SH-SY5Y (cell line): Measurements from ENCODE around the gene VOPP1.

Experiments used
- GATA2 ChIP-seq: IDR thresholded peaks from 2 replicates; pipeline ENCODE4 v1.6.1; 2011; ENCODE audit warnings: mild to moderate bottlenecking, low read depth, low read length
- GATA3 ChIP-seq: IDR thresholded peaks from 2 replicates; pipeline ENCODE4 v1.6.1; 2011; ENCODE audit warnings: low read depth, mild to moderate bottlenecking, low read length, moderate library complexity

Gene VOPP1

GRCh38 chr7:55532150-55532917 is 40.0 kb downstream of the VOPP1 start:
- TF ChIP-seq GATA3 = no peak
- no peak for TF ChIP-seq GATA2

DNA sequence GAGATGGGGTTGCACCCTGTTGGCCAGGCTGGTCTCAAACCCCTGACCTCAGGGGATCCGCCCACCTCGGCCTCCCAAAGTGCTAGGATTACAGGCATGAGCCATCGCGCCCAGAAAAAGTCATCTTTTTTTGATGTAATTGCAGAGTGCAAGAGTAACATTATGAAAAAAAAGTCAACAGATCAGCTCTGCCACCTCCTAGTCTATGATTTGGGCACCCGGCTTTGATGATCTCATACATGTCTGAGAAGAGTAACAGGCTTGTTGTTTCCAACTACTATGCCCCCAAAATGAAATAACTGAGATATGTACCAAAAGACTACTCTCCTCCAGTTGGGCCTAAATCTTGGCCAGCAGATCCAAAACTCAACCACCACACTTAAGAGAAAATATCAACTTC is 40.8 kb downstream of the VOPP1 start:
- no peak for TF ChIP-seq GATA2
- no peak for TF ChIP-seq GATA3

GRCh38 chr7:55527307-55527706 is 45.0 kb downstream of the VOPP1 start:
- no peak for TF ChIP-seq GATA3
- no peak for TF ChIP-seq GATA2

DNA sequence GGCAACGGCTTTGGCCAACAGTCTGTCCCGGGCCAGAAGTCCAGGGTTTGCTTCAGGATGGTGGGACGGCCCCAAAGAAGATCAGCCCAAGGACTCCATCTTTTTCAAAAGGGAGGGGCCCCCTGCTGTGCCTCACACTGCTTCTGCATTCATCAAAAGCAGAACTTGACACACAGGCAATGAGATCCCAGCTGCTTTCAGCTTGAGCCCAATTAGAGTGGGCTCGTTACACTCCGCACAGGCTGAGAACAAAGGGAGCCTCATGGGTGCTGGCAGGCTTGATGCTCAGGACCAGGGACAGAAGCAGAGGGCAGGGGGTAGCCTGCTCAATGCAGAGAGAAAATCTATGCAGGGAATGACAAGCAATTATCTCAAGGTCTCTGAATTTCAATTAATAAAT is 45.5 kb downstream of the VOPP1 start:
- TF ChIP-seq GATA2 (no peak), GATA3 (no peak)

DNA sequence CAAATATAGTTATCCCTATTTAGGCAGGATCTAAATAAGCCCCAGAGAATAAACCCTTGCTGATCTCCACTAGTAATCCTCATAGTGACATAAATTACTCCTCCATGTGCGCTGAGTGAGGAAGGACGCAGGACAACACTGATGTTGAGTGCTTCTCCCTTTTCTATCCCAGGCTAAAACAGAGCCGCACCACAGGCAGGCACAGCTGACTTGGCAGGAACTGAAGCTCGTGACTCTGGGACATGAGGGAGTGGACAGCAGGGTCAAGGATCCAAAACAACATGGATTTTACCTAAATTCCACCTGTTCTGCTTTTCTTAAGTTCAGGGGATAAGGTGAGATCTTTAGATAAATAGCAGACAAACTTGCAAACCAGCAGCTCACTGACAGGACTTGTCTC is 46.0 kb downstream of the VOPP1 start:
- TF ChIP-seq GATA2 = no peak
- TF ChIP-seq GATA3 = no peak

DNA sequence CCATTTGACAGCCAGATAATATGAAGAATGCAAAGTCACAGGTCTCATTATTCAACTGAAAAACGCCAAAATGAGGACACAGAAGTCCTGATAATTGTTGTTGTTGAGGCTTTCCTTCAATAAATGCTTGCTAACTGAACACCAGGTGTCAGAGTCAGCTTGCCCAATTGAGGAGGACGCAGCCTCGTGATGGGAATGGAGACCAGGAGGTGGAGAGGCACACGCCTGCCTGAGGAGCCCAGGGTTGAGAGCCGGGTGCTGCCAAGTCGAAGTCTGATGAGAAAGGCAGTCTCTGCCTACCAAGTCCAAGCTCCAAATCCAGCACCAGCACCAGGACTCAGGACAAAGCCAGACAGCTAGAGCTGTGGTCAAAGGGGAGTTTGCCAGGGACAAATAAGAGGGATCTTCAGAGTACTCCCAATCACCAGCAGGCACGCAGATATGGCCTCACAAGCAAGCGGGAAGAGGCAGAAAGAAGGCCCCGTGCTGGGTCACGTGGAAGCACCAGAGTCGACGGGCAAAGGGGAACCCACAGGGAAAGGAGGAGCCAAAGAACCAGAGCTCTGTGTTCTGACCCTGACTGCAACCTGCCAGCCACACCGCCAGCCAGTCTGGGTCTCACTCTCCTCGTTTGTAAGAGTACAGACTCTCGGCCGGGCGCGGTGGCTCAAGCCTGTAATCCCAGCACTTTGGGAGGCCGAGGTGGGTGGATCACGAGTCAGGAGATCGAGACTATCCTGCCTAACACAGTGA is 47.6 kb downstream of the VOPP1 start:
- no peak for TF ChIP-seq GATA3

DNA sequence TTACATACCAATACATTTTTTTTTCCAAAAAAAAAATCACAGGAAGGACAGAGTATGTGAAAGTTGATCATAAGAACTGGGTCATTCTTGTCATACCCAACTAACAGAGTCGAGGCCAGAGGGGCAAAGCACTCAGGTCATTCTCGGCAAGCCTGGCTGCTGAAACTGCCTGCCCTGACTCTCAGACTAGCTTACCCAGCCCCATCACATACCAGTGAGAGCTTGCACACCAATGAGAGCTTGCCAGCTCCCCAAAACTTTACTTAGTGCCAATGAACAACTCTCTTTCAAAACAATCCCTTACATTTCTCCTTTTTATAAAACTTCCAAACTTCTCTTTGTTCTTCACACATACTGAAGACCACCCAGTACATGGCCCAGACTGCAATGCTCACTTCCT is 48.9 kb downstream of the VOPP1 start:
- TF ChIP-seq GATA3 (no peak), GATA2 (no peak)

- TF ChIP-seq GATA2 = no peak
- no peak for TF ChIP-seq GATA3
Observed at GRCh38 chr7:55521917-55522902, 50.1 kb downstream of the VOPP1 start.

DNA sequence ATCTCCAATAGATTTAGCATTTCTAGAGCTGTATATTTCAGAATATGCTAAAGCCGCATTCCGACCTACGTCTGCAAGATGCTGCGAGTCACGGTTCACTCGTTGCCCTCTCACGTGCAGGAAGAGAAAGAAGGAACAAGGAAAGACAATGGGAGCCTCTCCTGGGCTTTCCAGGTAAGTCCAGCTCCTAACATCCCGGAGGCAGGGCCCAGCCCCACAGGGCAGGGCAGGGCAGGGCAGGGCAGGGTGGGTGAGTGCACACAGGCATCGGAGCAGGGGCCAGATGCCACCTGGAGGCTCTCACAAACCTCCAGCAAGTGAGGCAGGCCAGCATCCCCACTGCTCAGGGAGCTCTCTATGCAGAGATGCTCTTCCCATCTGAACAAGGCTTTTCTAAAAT is 50.8 kb downstream of the VOPP1 start:
- TF ChIP-seq GATA3 = no peak
- no peak for TF ChIP-seq GATA2

DNA sequence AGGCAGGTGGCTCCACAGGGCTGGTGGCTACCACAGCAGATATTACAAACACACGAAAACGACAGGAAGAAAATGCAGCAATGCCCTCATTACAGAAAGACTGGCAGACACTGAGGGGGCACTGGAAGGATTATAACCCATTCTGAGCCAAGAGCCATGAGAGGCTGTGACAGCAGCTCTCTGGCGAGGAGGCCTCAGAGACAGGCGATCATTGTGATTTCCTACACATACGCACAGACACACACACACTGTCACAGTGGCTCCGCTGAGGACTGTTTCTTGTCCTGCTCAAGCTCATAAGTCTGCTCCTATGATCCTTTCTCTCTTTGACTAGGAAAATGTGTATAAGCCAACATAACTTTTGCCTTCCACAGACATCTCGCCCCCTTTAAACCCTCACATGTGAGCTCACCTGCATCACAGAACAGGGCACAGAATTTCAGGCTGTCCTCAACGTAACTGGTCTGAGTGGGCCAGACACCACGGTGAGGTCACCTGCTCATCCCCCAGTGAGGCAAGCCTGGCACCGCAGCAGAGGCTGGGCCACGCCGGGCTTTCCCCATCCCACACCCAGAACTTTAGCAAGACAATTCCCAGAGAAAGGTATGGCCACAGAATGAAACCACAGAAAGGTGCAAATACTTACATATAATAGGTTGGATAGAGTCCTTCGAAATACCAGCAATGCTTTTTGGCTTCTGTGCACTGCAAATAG is 51.7 kb downstream of the VOPP1 start:
- TF ChIP-seq GATA3 (no peak), GATA2 (no peak)

- TF ChIP-seq GATA2 (no peak), GATA3 (no peak)
Observed at GRCh38 chr7:55518836-55519235, 53.5 kb downstream of the VOPP1 start.

DNA sequence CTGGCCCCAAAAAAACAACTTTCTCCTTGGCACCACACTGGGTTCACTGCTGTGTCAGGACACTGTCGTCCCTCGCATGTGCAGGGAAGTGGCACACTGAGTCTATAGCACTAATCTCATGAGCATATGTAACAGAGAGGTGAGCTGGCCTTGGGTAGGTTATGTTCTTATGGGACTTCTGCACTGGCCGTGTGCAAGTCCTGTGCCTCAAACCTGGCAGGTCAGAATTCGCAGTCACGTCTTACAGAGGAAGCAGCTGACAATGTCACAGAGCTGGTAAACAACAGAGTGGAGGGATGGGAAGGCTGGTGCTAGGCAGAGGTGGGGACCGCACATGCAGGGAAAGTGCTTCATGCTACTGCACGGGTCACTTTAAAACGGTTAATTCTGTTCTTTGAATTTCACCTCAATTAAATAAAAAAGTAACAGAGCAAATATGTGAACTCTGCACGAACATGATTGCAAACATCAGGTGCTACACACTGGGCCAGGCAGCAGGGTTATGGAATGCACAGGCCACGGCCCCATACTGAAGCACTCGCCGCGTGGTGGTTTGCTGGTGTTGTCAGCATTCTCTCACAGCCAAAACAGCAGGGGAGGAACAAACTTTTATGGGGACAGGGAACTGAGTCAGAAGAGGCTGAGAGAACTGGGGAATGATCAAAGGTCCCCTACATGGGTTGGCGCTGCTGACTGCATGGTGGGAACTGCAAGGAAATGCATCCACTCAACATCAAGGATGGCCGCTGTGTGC is 54.2 kb downstream of the VOPP1 start:
- TF ChIP-seq GATA2 (no peak), GATA3 (no peak)

GRCh38 chr7:55517191-55517633 is 55.1 kb downstream of the VOPP1 start:
- TF ChIP-seq GATA2 (no peak), GATA3 (no peak)
